ENCODE measurements around the gene ACOT12. TPM values are rescaled to one million over a fixed set of nuclear protein-coding genes. Genes with fewer than 3 reads are reported as not detected.
A peak's percentile ranks its signal among the peaks of the same experiment; 100 is the strongest.

Gene ACOT12
- total and polyA plus RNA-seq, 2 of the 13 experiments (the other 11 are each of a cell fraction or from before 2014, with no cell fraction given), result not detected

GRCh38 chr5:81355291-81356251 is 38.4 kb downstream of the ACOT12 start (continued):
- TF ChIP-seq, protein P1, sequence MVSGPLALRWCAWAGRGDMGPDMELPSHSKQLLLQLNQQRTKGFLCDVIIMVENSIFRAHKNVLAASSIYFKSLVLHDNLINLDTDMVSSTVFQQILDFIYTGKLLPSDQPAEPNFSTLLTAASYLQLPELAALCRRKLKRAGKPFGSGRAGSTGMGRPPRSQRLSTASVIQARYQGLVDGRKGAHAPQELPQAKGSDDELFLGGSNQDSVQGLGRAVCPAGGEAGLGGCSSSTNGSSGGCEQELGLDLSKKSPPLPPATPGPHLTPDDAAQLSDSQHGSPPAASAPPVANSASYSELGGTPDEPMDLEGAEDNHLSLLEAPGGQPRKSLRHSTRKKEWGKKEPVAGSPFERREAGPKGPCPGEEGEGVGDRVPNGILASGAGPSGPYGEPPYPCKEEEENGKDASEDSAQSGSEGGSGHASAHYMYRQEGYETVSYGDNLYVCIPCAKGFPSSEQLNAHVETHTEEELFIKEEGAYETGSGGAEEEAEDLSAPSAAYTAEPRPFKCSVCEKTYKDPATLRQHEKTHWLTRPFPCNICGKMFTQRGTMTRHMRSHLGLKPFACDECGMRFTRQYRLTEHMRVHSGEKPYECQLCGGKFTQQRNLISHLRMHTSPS (CRISPR knock-in tag; IDR thresholded peaks at IDR 0.05; ENCODE audit: low read depth), result no peak
- TF ChIP-seq ZNF720 (CRISPR knock-in tag; IDR thresholded peaks at IDR 0.05) (no peak), ADNP (CRISPR knock-in tag; IDR thresholded peaks at IDR 0.05) (no peak), ARNTL (CRISPR knock-in tag; IDR thresholded peaks at IDR 0.05) (0 out of 2 replicates have a peak, but pooled peaks have one; percentile 44), ZNF644 (CRISPR knock-in tag; IDR thresholded peaks at IDR 0.05; ENCODE audit: low read depth) (no peak), PPARG (CRISPR knock-in tag; conservative IDR thresholded peaks at IDR 0.05) (no peak), HNRNPK (IDR thresholded peaks at IDR 0.05; ENCODE audit: low read depth, low read length, poor library complexity, severe bottlenecking) (no peak), MXD3 (CRISPR knock-in tag; IDR thresholded peaks at IDR 0.05) (no peak), CBX2 (IDR thresholded peaks at IDR 0.05; ENCODE audit: low read depth, low read length) (no peak), CBX2 (CRISPR knock-in tag; IDR thresholded peaks at IDR 0.05; ENCODE audit: low read depth) (no peak), CENPT (CRISPR knock-in tag; IDR thresholded peaks at IDR 0.05; ENCODE audit: low read depth) (no peak), BCL6 (CRISPR knock-in tag; IDR thresholded peaks at IDR 0.05) (0 out of 2 replicates have a peak, but pooled peaks have one; percentile 25), SOX5 (CRISPR knock-in tag; IDR thresholded peaks at IDR 0.05; ENCODE audit: borderline replicate concordance) (0 out of 2 replicates have a peak, but pooled peaks have one; percentile 19), ZNF160 (CRISPR knock-in tag; IDR thresholded peaks at IDR 0.05) (no peak), ZNF652 (CRISPR knock-in tag; IDR thresholded peaks at IDR 0.05; ENCODE audit: borderline replicate concordance, low read depth) (no peak), SRSF4 (IDR thresholded peaks at IDR 0.05; ENCODE audit: low read depth, low read length, poor library complexity, severe bottlenecking) (no peak), POGZ (CRISPR knock-in tag; IDR thresholded peaks at IDR 0.05) (peak; percentile 75), CHD2 (IDR thresholded peaks at IDR 0.05; ENCODE audit: low read depth, low read length) (no peak), FOXM1 (CRISPR knock-in tag; IDR thresholded peaks at IDR 0.05) (no peak), ZSCAN5A (CRISPR knock-in tag; IDR thresholded peaks at IDR 0.05; ENCODE audit: borderline replicate concordance) (no peak), NCOA1 (CRISPR knock-in tag; IDR thresholded peaks at IDR 0.05) (no peak), IRX3 (CRISPR knock-in tag; IDR thresholded peaks at IDR 0.05; ENCODE audit: borderline replicate concordance, low read depth) (no peak), ZNF343 (CRISPR knock-in tag; IDR thresholded peaks at IDR 0.05) (no peak), ZBTB8A (CRISPR knock-in tag; IDR thresholded peaks at IDR 0.05; ENCODE audit: borderline replicate concordance, low read depth) (no peak), FOXK2 (IDR thresholded peaks at IDR 0.05) (no peak), POLR2AphosphoS2 (IDR thresholded peaks at IDR 0.05; ENCODE audit: low read depth, low read length) (no peak), HIVEP1 (CRISPR knock-in tag; IDR thresholded peaks at IDR 0.05) (0 out of 2 replicates have a peak, but pooled peaks have one; percentile 33), ZNF83 (CRISPR knock-in tag; IDR thresholded peaks at IDR 0.05; ENCODE audit: borderline replicate concordance) (no peak)
